ENCODE measurements around the gene ZG16. TPM values are rescaled to one million over a fixed set of nuclear protein-coding genes. Genes with fewer than 3 reads are reported as not detected.

The ZG16 gene
- total and polyA plus RNA-seq, 12 donors = 0.01 TPM; not detected in 11

GRCh38 chr16:29804020-29804419 lies 26.0 kb downstream of the ZG16 start:
- Histone ChIP-seq H3K9me3 (no peaks in the 10 kb centered on the region), H3K4me1 (peaks cover 15 to 32% (median 28%) of the 10 kb centered on the region in 9 donors), H3K27ac (peak overlapping the region; percentile 94 to 100 (median 97)), H3K4me3 (peak overlapping the region in 5 of 10 donors; percentile 65 to 99 (median 76)), H3K27me3 (no peaks in the 10 kb centered on the region), H3K36me3 (peaks cover 0 to 43% (median 12%) of the 10 kb centered on the region in 9 donors)
- ATAC-seq (no peak), DNase-seq (no peak)
- TF ChIP-seq CTCF (IDR thresholded peaks at IDR 0.05) = no peak
- intact Hi-C loops (cut with DNase I) = loop anchor here in 2 of 10 donors (2.0 to 10.0 kb wide), 2 partner anchors 13 to 171 kb away; partner anchors contain the start of genes KIF22 (in 1 of the 2) and TAOK2 (in 1 of the 2)
- WGBS, 2 donors = 80 to 84% methylated on average over 8 of the region's 8 CpGs

DNA sequence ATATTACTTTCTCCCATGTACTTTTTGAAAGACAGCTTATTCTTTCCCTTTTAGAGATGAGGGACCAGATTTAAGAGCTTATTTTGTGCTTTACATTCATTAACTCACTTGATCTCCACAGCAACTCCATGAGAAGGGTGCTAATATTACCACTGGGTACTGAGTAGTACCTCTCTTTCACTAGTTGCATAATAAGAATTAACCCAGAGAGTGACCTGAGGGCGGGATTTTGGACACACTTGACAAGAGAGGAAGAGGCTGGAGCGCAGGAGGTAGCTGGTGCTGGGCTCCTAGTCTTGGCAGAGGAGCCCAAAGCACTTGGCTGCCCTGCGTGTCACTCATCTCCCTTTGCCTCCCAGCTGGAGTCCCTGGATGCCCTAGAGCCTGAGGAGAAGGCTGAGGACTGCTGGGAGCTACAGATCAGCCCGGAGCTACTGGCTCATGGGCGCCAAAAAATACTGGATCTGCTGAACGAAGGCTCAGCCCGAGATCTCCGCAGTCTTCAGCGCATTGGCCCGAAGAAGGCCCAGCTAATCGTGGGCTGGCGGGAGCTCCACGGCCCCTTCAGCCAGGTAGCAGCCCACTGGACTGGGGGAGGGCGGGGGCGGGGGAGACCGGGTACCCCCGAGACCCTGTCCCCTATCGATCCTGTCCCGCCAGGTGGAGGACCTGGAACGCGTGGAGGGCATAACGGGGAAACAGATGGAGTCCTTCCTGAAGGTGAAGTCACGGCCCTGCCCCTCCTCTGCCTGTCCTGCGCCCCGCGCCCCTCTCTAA lies 26.6 kb downstream of the ZG16 start:
- Histone ChIP-seq H3K9me3 (no peaks in the 10 kb centered on the region), H3K27ac (peak overlapping the region; percentile 94 to 100 (median 97)), H3K4me1 (peaks cover 18 to 38% (median 35%) of the 10 kb centered on the region in 9 donors), H3K27me3 (no peaks in the 10 kb centered on the region), H3K4me3 (peak overlapping the region; percentile 65 to 99 (median 79)), H3K36me3 (peaks cover 0 to 43% (median 9%) of the 10 kb centered on the region in 9 donors)
- peak; percentile 3 to 59 (median 43) for ATAC-seq
- DNase-seq = peak; percentile 61 to 64
- 2 to 5% methylated on average over 26 of the region's 26 CpGs for WGBS, 2 donors
- intact Hi-C loops (cut with DNase I) = loop anchor here in 3 of 10 donors (1.0 to 10.0 kb wide), 3 partner anchors 14 to 170 kb away; partner anchors contain the start of genes KIF22 (in 2 of the 3) and TAOK2 (in 1 of the 3)
- TF ChIP-seq CTCF (IDR thresholded peaks at IDR 0.05) = no peak

GRCh38 chr16:29805232-29806098 lies 27.4 kb downstream of the ZG16 start:
- H3K27ac ChIP-seq = peak overlapping the region; percentile 94 to 100 (median 97)
- H3K4me1 ChIP-seq = peaks cover 26 to 46% (median 43%) of the 10 kb centered on the region in 9 donors
- TF ChIP-seq CTCF (IDR thresholded peaks at IDR 0.05) = peak in 2 of 9 donors; percentile 20 to 21
- peak overlapping the region; percentile 65 to 99 (median 79) for H3K4me3 ChIP-seq
- DNase-seq (peak; percentile 97 to 98), ATAC-seq (peak; percentile 83 to 94 (median 90))
- WGBS, 2 donors = 1% methylated on average over 72 to 100 of the region's 103 CpGs
- no peaks in the 10 kb centered on the region for H3K27me3 ChIP-seq
- no peaks in the 10 kb centered on the region for H3K9me3 ChIP-seq
- H3K36me3 ChIP-seq = peaks cover 0 to 43% (median 14%) of the 10 kb centered on the region in 9 donors
- intact Hi-C loops (cut with DNase I) = loop anchor here in 3 of 10 donors (1.0 to 10.0 kb wide), 3 partner anchors 15 to 169 kb away; partner anchors contain the start of genes KIF22 (in 2 of the 3) and TAOK2 (in 1 of the 3)
